A549 treated with AZD2906 at 1 μM for 4 hours (cell line): ENCODE data around the gene ZNF503. TPM values are rescaled to one million over a fixed set of nuclear protein-coding genes. Genes with fewer than 3 reads are reported as not detected.

ENCODE experiments used
- total RNA-seq: library from RNA; stranded (reverse); fragments of 200-300 nt; extraction: Qiagen RNA extraction; gene quantifications from 5 replicates; pipeline ENCODE4 v1.2.3, GENCODE V29; 2022

Gene ZNF503, protein sequence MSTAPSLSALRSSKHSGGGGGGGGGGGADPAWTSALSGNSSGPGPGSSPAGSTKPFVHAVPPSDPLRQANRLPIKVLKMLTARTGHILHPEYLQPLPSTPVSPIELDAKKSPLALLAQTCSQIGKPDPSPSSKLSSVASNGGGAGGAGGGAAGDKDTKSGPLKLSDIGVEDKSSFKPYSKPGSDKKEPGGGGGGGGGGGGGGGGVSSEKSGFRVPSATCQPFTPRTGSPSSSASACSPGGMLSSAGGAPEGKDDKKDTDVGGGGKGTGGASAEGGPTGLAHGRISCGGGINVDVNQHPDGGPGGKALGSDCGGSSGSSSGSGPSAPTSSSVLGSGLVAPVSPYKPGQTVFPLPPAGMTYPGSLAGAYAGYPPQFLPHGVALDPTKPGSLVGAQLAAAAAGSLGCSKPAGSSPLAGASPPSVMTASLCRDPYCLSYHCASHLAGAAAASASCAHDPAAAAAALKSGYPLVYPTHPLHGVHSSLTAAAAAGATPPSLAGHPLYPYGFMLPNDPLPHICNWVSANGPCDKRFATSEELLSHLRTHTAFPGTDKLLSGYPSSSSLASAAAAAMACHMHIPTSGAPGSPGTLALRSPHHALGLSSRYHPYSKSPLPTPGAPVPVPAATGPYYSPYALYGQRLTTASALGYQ
- 6.0 to 8.8 TPM (median 8.4 TPM) in 5 replicates for total RNA-seq

DNA sequence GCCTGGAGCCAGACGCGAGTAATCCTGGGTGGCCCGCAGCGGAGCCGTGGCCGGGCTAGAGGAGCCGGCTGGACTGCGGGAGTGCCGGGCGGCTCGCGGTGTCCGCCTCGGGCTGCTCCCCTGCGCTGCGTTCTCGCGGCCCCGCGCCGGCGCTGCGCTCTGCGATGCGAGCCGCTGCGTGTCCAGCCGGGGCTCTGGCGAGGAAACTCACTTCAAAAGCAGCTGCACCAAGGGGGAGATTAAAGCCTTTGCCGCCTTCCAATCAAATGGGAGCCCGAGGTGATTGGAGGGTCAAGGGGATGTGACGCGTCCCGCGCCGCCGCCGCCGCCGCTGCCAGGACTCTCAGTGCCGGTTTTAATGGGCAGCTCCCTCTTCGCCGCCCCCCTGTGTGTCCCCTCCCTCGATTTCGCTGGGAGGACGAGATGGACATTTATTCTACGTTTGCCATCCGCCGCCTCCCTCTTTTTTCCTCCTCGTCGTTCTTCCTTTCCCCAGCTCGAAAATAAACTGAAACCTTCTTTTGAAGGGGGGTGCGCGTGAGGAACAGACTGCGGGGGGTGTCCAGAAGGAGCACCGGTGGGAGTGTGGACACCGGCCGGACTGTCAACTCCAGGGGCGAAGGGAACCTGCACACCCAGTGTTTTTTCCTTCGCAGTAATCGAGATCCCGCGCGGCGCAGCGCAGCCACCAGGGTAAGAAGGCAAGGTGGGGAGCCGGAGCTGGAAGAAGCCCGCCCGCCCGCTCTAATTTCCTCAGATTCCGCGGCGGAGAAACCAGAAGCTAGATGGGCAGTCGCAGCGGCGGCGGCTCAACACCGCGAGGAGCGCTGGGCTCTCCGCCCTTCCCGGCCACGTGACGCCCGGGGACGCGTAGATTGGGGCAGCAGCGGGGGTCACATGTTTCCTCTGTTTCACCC is at the start of gene ZNF503:
Gene ZNF503 (minus strand): TSS at position 196 of the 917 bp plus-strand sequence. CDS start 345 bp downstream, outside the sequence.

DNA sequence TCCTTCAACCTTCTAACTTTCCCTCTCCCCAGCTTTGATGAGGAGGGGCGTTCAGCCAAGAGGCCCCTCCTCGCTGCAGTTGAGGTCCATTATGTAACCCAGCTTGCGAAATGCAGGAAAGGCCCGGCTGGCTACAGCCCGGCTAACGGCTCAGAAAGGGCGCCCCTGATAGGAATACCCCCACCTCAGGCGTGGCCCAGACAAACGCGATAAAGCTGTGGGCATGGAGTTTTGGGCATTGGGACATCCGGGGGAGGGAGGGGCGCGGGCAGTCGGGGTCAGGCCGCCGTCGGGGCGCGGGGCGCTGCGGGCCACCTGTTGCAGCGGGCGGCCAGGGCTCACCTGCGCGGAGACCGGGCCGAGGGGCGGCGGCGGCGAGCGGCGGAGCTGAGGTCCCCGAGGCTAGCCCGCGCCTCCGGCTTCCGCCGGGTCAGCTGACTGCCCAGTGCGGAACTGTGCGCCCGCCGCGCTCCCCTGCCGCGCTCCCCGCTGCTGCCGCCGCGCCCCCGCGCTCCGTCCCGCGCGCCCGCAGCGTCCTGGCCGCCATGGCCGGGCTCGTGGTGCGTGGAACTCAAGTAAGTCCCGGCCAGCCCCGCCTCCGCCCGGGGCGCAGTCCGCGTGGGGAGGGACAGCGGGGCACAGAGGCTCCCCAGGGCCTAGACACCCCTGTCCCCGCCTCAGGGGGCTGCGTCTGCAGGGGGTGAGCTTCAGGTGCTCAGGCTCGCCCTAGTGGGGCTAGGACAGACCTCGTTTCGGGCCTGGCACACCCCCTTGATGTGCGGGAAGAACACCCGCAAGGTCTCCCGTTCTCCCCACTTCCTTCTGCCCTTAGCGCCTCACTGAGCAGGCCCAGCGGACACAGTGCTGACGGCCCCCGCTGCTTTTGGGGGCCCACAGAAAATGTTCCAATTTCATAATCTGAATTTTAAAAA is 29.9 kb upstream of the ZNF503 start, which contains the start of gene LRMDA:
Gene LRMDA (plus strand): TSS at position 445 of the 932 bp plus-strand sequence.

Other genes with a start within 250 kb of the ZNF503 start
- gene VDAC2, start 191.0 kb downstream of the ZNF503 start, total RNA-seq = 306 to 334 TPM (median 308 TPM) in 5 replicates
- 29.3 to 62.6 TPM (median 60.1 TPM) in 5 replicates for gene COMTD1, start 165.8 kb downstream of the ZNF503 start, total RNA-seq
- 3.8 to 4.7 TPM (median 4.1 TPM) in 5 replicates for gene LRMDA, start 29.9 kb upstream of the ZNF503 start, total RNA-seq